Skeletal muscle cell (primary cell): ENCODE data around the gene DUSP8.

Source experiments
- DNase-seq: peaks from one replicate; pipeline ENCODE4 v3.0.0-alpha.2; 2010; ENCODE audit warnings: low read depth
- H3K4me3 ChIP-seq: 2 replicates; pipeline ENCODE4 v1.5.1; 2011; ENCODE audit warnings: low read depth, mild to moderate bottlenecking, control low read depth, low read length, moderate library complexity

The DUSP8 gene

DNA sequence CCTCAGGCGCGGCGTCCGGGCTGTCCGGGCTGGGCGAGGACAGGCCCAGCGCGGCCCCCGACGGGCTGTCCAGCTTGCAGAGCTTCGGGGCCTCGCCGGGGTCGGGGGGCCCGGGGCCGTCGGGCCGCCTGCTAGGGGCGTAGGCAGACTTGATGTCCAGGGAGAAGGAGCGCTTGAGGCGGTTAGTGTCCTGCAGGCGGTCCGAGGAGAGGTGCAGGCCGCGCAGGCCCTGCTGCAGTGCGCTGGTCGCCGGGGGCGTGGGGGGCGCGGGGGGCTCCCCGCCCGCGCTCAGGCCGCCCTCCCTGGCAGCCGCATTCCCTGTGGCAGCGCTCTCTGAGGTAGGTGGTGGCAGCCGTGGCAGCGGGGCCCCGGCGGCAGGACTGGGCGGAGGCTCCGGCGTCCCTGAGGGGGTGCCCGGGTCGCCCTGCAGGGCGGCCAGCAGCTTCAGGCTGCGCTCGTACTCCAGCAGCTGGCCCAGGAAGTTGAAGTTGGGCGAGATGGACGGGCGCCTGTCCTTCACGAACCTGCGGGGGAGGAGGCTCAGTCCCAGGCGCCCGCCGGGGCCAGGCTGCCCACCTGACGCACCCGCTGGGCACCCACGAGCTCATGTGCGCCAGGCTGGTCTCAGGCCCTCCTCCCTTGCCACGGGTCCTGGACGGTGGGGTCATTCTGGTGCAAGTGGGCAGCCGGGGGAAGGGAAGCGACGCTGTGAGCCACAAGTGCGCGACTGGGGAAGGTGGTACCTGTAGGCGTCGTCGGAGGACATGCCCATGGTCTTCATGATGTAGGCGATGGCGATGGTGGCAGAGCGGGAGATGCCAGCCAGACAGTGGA is 14.8 kb downstream of the DUSP8 start:
- no peak for DNase-seq
- no peak overlapping the region for H3K4me3 ChIP-seq

DNA sequence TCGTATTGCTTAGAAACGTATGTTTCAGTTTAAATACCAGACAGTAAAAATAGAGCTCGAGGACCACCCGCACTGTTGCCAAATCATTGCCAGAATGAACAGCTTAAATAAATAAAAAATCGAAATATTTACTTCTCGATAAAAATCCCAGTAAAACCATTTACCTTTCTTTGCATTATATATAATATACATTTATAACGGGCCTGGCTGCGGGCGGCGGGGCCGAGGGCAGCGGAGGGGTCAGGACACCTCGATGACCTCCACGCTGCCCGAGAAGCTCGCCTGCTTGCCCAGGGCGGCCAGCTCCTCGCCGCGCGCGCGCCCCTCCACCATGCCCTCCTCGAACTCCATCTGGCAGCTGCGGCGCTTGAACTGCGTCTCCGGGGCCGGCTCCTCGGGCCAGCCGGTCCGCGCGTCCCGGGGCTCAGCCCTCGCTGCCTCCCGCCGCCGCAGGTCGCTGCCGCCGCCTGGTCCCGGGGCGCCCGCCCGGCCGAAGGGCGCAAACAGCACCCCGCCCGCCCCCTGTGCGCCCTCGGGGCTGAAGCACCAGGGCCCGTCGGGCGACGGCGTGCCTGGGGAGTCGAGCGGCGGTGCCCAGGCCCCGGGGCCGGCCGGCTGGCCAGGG is 15.7 kb downstream of the DUSP8 start:
- no peak overlapping the region for H3K4me3 ChIP-seq
- no peak for DNase-seq

DNA sequence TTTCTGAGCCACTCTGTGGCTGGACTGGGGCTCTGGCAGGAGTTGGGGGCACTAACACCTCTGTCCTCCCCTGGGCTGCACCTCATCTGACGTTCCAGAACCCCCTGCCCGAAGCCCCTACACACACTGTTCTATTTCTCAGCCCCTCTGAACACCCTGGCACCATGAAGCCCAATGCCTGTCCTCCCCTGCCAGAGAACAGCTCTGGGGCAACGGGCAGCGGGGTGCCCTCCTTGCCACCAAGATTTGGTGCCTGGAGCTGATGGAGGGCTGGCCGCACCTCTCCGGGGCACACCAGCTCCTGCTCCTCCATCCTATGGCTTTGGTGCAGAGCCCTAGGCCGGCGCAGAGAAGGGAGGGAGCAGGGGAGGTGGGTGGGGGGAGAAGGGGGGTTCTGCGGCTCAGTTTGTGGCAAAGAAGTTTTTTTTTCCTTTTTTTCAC is 16.3 kb downstream of the DUSP8 start:
- no peak overlapping the region for H3K4me3 ChIP-seq
- DNase-seq, result no peak

DNA sequence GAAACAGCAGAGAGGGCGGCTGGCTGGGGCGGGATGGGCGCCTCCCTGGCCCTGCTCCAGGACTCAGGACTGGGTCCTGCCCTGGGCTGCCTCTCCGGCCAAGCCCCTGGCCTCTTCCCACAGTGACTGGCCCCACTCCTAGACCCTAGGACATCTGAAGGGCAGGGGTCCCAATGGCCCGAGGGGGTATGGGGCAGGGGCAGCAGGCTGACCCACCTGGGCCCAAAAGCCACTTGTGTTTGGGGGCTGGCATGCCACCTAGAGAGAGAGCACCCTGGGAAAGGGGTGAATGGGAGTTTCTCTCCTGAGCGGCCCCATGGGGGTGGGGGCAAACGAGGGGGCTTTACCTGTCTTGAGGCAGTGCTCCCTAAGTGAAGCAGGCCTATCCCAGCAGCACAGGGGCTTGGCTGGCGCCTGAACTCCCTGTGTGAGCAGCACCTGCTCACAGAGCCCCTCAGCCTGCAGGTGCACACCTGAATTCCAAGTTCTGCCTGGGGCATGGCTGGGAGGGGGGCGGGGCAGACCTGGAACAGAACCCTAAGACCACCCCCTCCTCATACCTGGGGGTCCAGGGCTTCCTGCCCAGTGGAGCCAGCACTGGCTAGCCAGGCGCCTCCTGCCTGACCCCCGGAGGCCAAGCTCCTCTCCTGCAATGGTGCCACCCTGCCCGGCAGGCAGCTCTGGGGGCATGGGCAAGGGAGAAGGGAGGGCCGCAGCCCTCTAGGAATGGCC is 16.9 kb downstream of the DUSP8 start:
- no peak for DNase-seq
- H3K4me3 ChIP-seq, result no peak overlapping the region

DNA sequence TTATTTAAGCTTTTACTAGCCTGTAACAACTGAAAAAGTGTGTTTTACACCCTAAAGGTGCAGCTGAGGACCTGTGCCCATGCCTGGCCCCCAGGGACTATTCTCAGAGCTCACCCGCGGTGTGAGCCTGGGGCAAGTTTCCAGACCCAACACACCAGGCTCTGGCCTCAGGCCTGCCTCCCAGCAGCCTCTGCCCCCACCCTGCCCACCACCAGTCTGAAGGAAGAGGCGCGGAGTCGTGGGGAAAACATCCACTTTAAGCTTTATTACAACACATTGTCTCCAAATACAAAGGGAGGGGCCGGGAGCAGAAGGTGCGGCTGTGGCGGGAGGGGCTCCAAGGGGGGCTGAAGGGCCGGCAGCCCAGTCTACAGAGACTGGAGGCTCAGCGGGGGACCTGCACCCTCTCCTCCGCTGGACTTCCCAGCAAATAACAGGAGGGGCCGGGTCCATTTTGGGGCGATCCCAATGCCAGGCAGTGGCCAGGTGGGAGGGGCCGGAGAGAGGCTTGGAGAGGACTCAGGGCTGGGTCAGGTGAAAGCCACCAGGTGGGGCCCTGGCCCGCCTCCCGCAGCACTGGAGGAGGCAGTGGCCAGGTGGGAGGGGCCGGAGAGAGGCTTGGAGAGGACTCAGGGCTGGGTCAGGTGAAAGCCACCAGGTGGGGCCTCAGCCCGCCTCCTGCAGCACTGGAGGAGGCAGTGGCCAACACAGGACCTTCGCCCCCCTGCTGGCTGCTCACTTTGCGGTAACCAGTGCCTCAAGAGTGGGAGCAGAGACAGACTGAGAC is 18.1 kb downstream of the DUSP8 start:
- DNase-seq, result no peak
- no peak overlapping the region for H3K4me3 ChIP-seq

DNA sequence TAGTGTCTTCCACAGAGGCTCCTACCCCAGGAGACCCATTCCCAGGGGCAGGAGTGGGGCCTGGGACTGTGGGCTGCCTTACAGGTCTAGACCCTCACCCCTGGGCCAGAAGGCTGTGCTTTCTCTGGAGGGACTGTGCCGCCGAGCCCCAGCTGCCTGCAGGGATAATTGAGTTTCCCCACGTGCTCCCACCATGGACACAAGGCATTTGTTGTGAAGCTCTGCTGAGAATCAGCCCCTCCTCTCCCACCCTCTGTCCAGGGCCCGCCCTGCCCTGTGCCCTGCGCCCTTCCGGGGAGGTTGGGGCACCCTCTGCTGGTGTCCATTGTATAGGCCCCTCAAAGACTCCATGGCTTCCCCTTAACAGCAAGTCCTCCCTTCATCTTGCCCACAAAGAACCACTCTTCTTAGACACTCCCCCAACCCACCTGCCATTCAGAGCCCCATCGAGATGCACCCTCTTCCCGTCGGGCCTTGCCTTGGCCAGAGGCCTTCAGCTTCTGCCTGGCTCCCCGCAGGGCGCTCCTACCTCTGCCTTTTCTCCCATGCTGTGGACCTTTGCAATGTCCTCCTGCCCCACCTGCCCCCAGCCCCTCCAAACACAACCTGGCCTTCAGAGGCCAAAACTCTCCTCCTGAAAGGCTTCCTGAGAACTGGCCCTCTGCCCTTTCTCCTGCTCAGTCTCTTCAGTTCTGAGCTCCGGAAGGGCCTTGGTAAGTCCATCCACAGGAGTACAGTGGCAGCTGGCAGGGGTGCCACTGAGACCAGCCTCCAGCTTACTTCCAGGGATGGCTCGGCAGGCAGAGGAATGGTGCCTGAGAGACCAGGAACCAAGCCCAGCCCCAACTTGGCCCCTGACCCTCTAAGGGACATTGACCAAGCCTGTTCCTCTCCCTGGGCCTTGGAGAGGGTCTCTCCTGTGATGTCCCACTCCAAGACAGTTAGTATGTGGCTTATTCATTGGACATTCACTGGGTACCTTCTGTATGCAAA is 22.4 kb downstream of the DUSP8 start:
- no peak overlapping the region for H3K4me3 ChIP-seq
- no peak for DNase-seq

DNA sequence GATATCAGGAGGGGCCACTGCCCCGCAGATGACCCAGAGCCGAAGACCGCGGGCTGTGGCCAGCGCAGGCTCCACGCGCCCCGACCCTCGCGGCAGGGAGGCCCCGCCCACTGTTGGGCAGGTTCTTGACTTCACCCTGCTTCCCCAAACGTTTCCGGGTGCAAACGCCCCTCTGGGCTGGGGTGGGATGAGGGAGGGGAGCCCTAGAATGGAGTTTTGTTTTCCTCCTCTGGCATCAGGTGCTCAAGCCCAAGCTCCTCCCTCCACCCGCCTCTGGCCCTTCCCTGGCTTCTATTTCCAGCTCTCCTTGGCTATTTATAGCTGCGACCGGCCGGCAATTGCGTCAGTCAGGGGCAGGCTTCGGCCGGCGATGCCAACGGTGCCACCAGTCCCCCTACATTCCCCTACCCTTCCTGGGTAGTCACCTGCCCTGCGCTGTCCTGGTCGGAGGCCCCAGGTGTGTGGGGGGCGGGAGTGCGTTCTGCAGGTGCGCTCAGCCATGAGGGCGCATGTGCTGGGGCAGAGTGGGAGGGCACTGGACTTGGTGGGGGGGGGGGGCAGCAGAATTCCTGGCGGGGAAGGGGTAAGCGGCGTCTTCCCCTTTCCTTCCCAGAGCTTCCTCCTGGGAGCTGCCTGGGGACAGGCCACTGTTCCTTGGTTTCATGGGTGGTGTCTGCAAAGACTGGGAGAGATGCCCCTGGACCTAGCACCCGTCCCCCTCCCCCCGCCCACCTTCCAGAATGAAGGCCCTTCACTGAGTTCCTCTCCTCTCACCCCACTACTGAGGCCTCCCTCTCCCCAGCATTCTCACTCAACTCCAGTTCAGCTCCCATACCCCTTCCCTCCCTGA is 23.6 kb downstream of the DUSP8 start:
- H3K4me3 ChIP-seq, result no peak overlapping the region
- DNase-seq, result no peak

DNA sequence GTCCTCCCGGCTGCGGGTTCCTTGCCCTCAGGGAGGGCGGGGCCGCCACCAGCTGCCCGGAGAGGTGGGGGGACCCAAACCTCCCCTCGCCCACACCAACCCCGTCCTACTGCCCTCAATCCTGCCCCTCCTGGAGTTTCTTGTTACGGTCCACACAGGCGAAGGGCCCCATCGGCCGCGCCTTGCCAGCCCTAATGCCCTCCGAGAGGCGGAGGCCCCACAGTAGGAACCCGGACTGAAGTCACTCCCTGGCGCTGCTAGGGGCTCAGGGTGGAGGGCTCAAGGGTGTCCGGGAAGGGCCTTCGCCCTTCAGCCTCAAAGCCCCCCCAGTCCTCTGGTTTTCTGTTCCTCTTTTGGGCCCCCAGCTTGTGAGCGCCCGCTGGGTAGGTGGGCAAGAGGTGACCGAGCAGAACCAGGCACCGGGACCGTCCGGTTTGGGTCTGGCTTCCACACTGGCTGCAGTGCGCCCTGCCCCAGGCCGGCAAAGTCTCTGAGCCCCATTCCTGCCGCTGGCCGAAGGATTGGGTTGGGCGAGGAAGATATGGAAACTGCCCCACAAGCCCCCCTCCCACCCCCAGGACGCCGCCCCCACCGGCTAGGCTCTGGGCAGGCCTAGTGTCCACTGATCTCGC is 24.5 kb downstream of the DUSP8 start:
- no peak for DNase-seq
- H3K4me3 ChIP-seq, result no peak overlapping the region

DNA sequence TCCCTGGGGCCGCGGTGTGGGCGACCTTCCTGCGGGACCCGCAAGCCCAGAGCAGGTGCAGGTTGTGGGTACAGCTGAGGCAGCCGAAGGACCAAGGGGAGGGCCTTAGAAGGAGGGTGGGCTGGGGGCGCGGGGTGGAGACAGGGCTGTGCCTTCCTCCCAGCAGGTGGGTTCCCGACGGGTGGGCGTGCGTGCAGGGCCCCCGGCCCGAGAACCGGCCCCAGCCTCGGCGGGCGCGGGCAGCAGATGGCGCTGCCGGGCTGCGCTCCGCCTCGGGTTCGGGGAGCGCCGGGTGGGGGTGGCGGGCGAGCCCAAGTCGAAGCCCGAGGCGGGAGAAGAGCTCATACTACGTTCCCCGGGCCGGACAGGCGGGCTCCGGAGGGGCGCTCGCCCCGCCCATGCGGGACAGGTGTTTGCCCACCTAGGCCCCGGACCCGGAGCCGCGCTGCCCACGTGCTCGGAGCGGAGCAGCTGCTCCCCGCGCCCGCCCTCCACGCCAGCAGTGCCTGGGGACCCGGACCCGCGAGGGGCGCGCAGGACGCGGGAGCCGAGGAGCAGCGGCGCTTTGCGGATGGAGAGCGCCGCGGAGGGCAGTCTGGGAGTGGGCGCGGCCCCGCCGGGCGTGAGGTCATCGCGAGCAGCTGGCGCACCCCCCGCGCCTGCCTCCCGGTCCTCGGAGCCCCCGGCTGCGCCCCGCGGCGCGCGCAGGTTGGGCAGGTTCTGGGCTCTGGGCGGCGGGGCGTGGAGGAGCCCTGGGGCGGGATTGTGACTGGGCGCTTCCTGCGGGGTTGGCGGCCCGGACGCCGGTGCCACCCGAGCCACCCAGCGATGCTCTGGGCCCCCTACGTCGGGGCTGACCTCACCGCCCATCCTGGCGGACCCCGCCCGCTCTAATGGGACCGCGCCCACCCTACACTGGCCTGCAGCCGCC is 25.3 kb downstream of the DUSP8 start:
- peak overlapping the region; percentile 31 for H3K4me3 ChIP-seq
- no peak for DNase-seq

DNA sequence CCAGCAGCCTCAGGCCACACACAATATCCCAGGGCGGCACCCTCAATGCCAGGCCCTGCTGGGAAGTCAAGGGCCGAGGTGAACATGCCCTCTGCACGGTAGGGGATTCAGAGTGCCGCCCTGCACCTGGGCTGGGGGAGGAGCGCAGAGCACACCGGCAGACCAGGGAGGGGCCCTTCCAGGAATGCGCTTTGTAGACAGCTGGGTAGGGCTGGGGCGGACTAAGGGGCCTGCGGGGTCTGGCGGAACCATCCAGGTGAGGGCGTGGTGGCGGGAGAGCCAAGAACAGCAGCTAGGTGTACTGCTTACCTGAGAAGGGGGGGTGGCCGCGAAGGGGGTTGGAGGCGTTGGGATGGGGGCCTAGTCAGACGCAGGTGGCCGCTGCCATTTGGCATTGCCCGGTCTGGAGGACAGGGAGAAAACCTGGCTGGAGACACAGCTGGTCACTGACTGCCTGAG is 26.0 kb downstream of the DUSP8 start:
- no peak for DNase-seq

DNA sequence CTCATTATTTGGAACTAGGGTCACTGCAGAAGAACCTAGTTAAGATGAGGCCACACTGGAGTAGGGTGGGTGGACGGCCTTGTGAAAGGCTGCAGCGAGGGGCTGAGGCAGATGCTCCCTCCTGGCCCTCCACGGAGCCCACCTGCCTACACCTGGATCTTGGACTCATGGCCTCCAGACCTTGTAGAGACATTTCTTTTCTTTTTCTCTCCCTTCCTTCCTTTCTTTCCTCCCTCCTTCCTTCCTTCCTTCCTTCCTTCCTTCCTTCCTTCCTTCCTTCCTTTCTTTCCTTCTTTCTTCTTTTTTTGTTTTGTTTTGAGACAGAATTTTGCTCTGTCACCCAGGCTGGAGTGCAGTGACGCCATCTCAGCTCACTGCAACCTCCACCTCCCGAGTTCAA is 26.6 kb downstream of the DUSP8 start:
- no peak for DNase-seq
- no peak overlapping the region for H3K4me3 ChIP-seq

More for the DNA sequence above, 26.0 kb downstream of the DUSP8 start:
- H3K4me3 ChIP-seq, result no peak overlapping the region

DNA sequence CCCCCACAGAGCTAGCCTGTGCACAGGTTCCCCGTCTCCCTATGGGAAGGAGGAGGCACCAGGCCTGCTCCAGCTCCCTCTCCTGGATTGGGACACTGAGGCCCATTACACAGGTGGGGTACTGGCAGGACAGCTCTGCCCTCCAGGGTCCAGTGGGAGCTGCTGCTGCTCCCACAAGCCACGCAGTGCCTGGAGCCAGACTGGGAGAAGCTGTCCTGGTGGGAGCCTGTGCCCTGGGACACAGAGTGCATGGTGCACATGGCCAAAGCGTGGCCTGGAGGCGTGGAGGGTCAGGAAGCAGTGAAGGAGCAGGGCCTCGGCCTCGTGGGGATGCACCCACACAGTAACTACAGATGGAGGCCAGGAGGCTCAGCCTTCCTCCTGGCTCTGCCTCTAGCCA is 27.5 kb downstream of the DUSP8 start:
- no peak overlapping the region for H3K4me3 ChIP-seq
- DNase-seq, result no peak

DNA sequence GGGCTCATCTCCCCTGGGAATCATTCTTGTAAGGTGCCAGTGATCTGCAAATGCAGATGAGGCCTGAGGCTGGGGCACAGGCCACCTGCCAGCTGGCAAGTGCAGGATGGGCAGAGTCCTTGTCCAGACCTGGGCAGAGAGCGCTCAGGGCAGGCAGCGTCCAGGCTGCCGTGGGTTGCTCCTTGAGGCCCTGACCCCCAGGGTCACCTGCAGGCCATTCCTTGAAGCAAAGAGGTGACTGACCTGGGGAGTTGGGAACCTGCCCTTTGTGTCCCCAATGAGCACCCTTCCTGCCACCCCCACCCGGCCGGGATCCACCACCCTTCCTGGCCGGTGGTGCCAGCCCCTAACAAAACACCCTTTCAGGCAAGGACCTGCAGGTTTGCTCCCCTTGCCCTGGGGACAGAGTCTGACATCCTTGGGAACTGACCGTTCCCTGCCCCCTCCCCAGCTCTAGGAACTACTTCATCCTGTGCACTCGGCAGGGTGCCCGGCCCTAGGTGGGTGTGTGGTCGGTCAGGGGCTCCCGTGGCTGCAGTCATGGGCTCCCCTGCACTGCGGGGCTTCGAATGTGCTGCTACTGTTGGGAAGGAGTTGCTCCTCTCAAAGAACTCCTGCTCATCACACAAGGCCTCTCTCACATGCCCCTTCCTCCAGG is 28.3 kb downstream of the DUSP8 start:
- DNase-seq, result no peak
- H3K4me3 ChIP-seq, result no peak overlapping the region

DNA sequence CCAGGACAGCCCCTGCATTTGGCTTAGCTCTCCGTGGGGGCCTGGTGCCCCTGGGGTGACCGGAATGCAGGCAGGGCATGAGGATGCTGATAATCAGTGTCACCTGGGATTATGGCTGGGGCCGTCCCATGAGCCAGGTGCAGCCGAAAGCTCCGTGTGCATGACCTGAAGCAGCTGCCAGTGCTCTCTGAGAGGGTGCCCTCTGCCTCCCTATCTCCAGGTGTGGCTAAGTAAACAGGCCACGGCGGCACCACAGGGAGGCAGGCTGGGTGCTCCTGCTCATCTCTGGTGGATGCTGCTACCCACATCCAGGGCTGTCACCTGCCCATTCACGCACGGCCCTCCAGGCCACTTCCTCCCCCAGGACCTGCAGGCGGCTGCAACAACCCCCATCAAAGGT is 29.8 kb downstream of the DUSP8 start:
- no peak overlapping the region for H3K4me3 ChIP-seq
- DNase-seq, result no peak

DNA sequence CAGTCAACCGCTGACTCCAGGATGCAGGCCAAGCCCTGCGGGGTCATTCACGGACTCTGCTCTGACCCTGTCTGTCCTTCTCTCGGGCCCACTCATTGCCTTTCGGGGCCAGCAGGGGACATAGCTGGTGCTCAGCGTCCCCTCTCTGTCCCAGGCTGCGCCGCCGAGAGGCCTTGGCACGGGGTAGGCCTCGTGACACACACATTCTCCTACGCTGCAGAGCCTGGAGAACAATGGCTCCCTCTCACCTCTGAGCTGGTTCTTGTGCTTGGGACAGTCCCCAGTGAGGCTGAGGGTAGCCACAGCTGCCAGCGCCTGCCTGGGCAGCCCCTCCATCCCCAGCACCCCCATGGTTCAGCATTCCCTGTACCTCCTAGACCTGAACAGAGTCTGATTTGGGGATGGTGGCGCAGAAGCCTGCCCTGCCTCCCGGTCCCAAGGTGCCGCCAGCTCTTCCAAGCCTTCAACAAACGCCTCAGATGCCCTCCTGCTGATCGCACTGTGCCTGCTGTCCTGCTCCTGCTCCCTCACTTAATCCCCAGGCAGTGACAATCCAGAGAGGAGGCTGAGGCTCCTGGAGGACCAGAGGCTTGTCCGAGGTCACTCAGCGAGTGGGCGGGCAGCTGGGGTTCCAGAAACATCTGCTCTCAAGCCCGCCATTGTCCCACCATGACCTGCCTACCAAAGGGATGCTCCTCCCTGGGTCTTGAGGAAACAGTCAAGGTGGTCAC is 30.4 kb downstream of the DUSP8 start:
- H3K4me3 ChIP-seq, result no peak overlapping the region

More for the DNA sequence above, 30.4 kb downstream of the DUSP8 start:
- DNase-seq, result no peak
